HG03521 (cell line): ENCODE results near the gene PI4KA.
"Not testable (repeated sequence)": the region's sequence is repeated elsewhere in the genome, so short reads cannot be mapped to it uniquely, and the experiment has no call there.

Source experiments
- ATAC-seq: cut with Tn5 transposase; IDR thresholded peaks from one replicate; pipeline ENCODE4 v1.9.1; 2021; ENCODE audit warnings: mild to moderate bottlenecking, moderate library complexity; ENCODE audit not compliant: unreplicated experiment

The PI4KA gene

GRCh38 chr22:20779014-20779817 is 79.4 kb downstream of the PI4KA start:
- ATAC-seq = no peak

GRCh38 chr22:20777420-20778177 is 81.0 kb downstream of the PI4KA start:
- ATAC-seq = no peak

GRCh38 chr22:20776624-20777405 is 81.8 kb downstream of the PI4KA start:
- no peak for ATAC-seq

GRCh38 chr22:20775342-20775895 is 83.2 kb downstream of the PI4KA start:
- ATAC-seq = no peak

- ATAC-seq = no peak
Observed at GRCh38 chr22:20774882-20775281, 83.7 kb downstream of the PI4KA start.

GRCh38 chr22:20773793-20774212 is 84.8 kb downstream of the PI4KA start, which contains the start of gene SERPIND1:
SERPIND1 (plus strand) TSS chr22:20774113; CDS start chr22:20779313, 5,200 bp downstream.
- ATAC-seq = no peak

- no peak for ATAC-seq
Observed at GRCh38 chr22:20771918-20772625, 86.5 kb downstream of the PI4KA start.

- ATAC-seq = not testable (repeated sequence)
Observed at GRCh38 chr22:20769496-20769826, 89.2 kb downstream of the PI4KA start.

- ATAC-seq = no peak
Observed at GRCh38 chr22:20766530-20766929, 92.1 kb downstream of the PI4KA start.

GRCh38 chr22:20765938-20766337 is 92.7 kb downstream of the PI4KA start:
- no peak for ATAC-seq

GRCh38 chr22:20764729-20765128 is 93.9 kb downstream of the PI4KA start:
- no peak for ATAC-seq

- no peak for ATAC-seq
Observed at GRCh38 chr22:20764471-20764720, 94.2 kb downstream of the PI4KA start.

GRCh38 chr22:20763630-20764470 is 94.8 kb downstream of the PI4KA start:
- ATAC-seq = no peak

- ATAC-seq = no peak
Observed at GRCh38 chr22:20762233-20762796, 96.3 kb downstream of the PI4KA start.

GRCh38 chr22:20761536-20761935 is 97.1 kb downstream of the PI4KA start:
- no peak for ATAC-seq

- ATAC-seq = no peak
Observed at GRCh38 chr22:20760084-20760483, 98.5 kb downstream of the PI4KA start.

- ATAC-seq = no peak
Observed at GRCh38 chr22:20758688-20759087, 99.9 kb downstream of the PI4KA start.

GRCh38 chr22:20756846-20757245 is 101.8 kb downstream of the PI4KA start:
- no peak for ATAC-seq

GRCh38 chr22:20752873-20753272 is 105.7 kb downstream of the PI4KA start:
- no peak for ATAC-seq
